VCaP (cell line): ENCODE results near the gene ABCA2.

Source experiments
- H3K27ac ChIP-seq: fragments of 450-650 bp; 2 replicates; pipeline ENCODE4 v1.5.1; 2017
- CTCF ChIP-seq: fragments of 450-650 bp; conservative IDR thresholded peaks from 2 replicates; pipeline ENCODE4 v1.5.1; 2017; ENCODE audit warnings: mild to moderate bottlenecking, moderate library complexity

ABCA2 gene

GRCh38 chr9:137027369-137028262, at the start of gene ABCA2:
Gene ABCA2, minus strand, starts transcription at chr9:137028237. Its CDS starts 97 bp downstream, at chr9:137028140.
- H3K27ac ChIP-seq: peak within 1 kb of the TSS; percentile 93
- TF ChIP-seq CTCF: no peak

GRCh38 chr9:137077010-137077747, 49.1 kb upstream of the ABCA2 start, which contains the start of gene UAP1L1:
Gene UAP1L1, plus strand, starts transcription at chr9:137077517. Its CDS starts 16 bp downstream, at chr9:137077533.
- no peak for TF ChIP-seq CTCF
- H3K27ac ChIP-seq: peak within 1 kb of the TSS; percentile 100

- TF ChIP-seq CTCF: no peak
- peak overlapping the region; percentile 100 for H3K27ac ChIP-seq
These were observed 48.6 kb upstream of the ABCA2 start for GRCh38 chr9:137076636-137077009.

- TF ChIP-seq CTCF: no peak
- H3K27ac ChIP-seq: no peak overlapping the region
These were observed 47.3 kb upstream of the ABCA2 start for GRCh38 chr9:137075275-137075775.

GRCh38 chr9:137074657-137075274, 46.7 kb upstream of the ABCA2 start:
- no peak for TF ChIP-seq CTCF
- H3K27ac ChIP-seq: no peak overlapping the region

GRCh38 chr9:137073992-137074399, 46.0 kb upstream of the ABCA2 start:
- no peak for TF ChIP-seq CTCF
- H3K27ac ChIP-seq: no peak overlapping the region

- TF ChIP-seq CTCF: no peak
- H3K27ac ChIP-seq: peak overlapping the region; percentile 96
These were observed 43.2 kb upstream of the ABCA2 start for GRCh38 chr9:137071282-137071681.
